Neural crest cell (in vitro differentiated cells): ENCODE measurements around the gene GNPDA2. TPM values are rescaled to one million over a fixed set of nuclear protein-coding genes. Genes with fewer than 3 reads are reported as not detected.

ENCODE experiments used
- DNase-seq: peaks from one replicate; pipeline ENCODE4 v3.0.0; 2021; ENCODE audit warnings: low read depth, mixed read lengths, low spot score
- H3K27ac Mint-ChIP-seq: one replicate; pipeline ENCODE4 v1.8.0; 2021; ENCODE audit warnings: mild to moderate bottlenecking, mixed read lengths; ENCODE audit not compliant: unreplicated experiment
- H3K27me3 Mint-ChIP-seq: 2 replicates; pipeline ENCODE4 v1.8.0; 2021; ENCODE audit warnings: low read depth, mild to moderate bottlenecking, mixed read lengths
- H3K36me3 Mint-ChIP-seq: 2 replicates; pipeline ENCODE4 v1.8.0; 2021; ENCODE audit warnings: low read depth, mild to moderate bottlenecking, mixed read lengths
- H3K4me1 Mint-ChIP-seq: 2 replicates; pipeline ENCODE4 v1.8.0; 2021; ENCODE audit warnings: mixed read lengths
- H3K4me3 Mint-ChIP-seq: one replicate; pipeline ENCODE4 v1.8.0; 2021; ENCODE audit warnings: mild to moderate bottlenecking, mixed read lengths
- H3K9me3 Mint-ChIP-seq: 2 replicates; pipeline ENCODE4 v1.8.0; 2021; ENCODE audit warnings: mixed read lengths
- CTCF ChIP-seq: fragments of 200-600 bp; sonication (generic); conservative IDR thresholded peaks from 2 replicates; pipeline ENCODE4 v1.5.0; 2021; ENCODE audit warnings: antibody characterized with exemption, mild to moderate bottlenecking
- total RNA-seq: library from RNA; stranded (reverse); gene quantifications from 2 replicates; pipeline ENCODE4 v1.2.1, GENCODE V29; 2021

GNPDA2 gene
- total RNA-seq, 1 donor from 2014 or later, result 11.8 TPM

- DNase-seq, result no peak
- Mint-ChIP-seq H3K27me3 (no peaks in the 10 kb centered on the region), H3K9me3 (no peaks in the 10 kb centered on the region), H3K27ac (no peak overlapping the region), H3K36me3 (no peaks in the 10 kb centered on the region), H3K4me1 (no peaks in the 10 kb centered on the region), H3K4me3 (no peak overlapping the region)
- TF ChIP-seq CTCF, result no peak
Observed at GRCh38 chr4:44661940-44662622, 64.3 kb downstream of the GNPDA2 start.

GRCh38 chr4:44660396-44660795 is 66.0 kb downstream of the GNPDA2 start:
- Mint-ChIP-seq H3K36me3 (no peaks in the 10 kb centered on the region), H3K27ac (no peak overlapping the region), H3K9me3 (no peaks in the 10 kb centered on the region), H3K4me1 (no peaks in the 10 kb centered on the region), H3K27me3 (peaks cover 3% of the 10 kb centered on the region), H3K4me3 (no peak overlapping the region)
- no peak for DNase-seq
- TF ChIP-seq CTCF, result no peak

- no peak for TF ChIP-seq CTCF
- DNase-seq, result no peak
- H3K9me3 Mint-ChIP-seq, result no peaks in the 10 kb centered on the region
- H3K4me1 Mint-ChIP-seq, result no peaks in the 10 kb centered on the region
- no peak overlapping the region for H3K4me3 Mint-ChIP-seq
- no peak overlapping the region for H3K27ac Mint-ChIP-seq
- H3K36me3 Mint-ChIP-seq, result no peaks in the 10 kb centered on the region
- H3K27me3 Mint-ChIP-seq, result peaks cover 14% of the 10 kb centered on the region
Observed at GRCh38 chr4:44652002-44652401, 74.4 kb downstream of the GNPDA2 start.

Other genes starting within 250 kb of the GNPDA2 start
- gene YIPF7, start 74.9 kb downstream of the GNPDA2 start, total RNA-seq, result 0.47 and 0.80 TPM in 2 replicates
- 30.2 and 33.3 TPM in 2 replicates for gene GUF1, start 48.1 kb downstream of the GNPDA2 start, total RNA-seq